Spleen (tissue), 11 donors: ENCODE measurements around the gene CYS1. TPM values are rescaled to one million over a fixed set of nuclear protein-coding genes. Genes with fewer than 3 reads are reported as not detected.
A peak's percentile ranks its signal among the peaks of the same experiment; 100 is the strongest.

Experiments
- DNase-seq: peaks from one replicate; pipeline ENCODE4 v3.0.0-alpha.2; 2020
- H3K27ac ChIP-seq, 8 donors: fragments of 200-600 bp; sonication (generic) in 7 of 8; 1 replicate in 4 of 8; 2 replicates in 4 of 8; pipeline versions ENCODE4 v1.5.0 to v1.8.0; 2016 to 2021; ENCODE audit warnings: inconsistent platforms in 4 of 8, mild to moderate bottlenecking in 4 of 8, moderate library complexity in 1 of 8
- H3K27me3 ChIP-seq, 7 donors: fragments of 200-600 bp; sonication (generic) in 6 of 7; replicated peaks in 1 of 7; 1 replicate in 4 of 7; 2 replicates in 3 of 7; pipeline versions ENCODE4 v1.5.0 to v1.8.0; 2016 to 2021; ENCODE audit warnings: inconsistent platforms in 3 of 7, mild to moderate bottlenecking in 1 of 7
- H3K36me3 ChIP-seq, 6 donors: fragments of 200-600 bp; sonication (generic) in 5 of 6; 1 replicate in 4 of 6; 2 replicates in 2 of 6; pipeline versions ENCODE4 v1.5.0 to v1.8.0; 2016 to 2021; ENCODE audit warnings: inconsistent platforms in 2 of 6
- H3K4me1 ChIP-seq, 6 donors: fragments of 200-600 bp; sonication (generic) in 5 of 6; 1 replicate in 3 of 6; 2 replicates in 3 of 6; pipeline versions ENCODE4 v1.5.0 to v1.8.0; 2016 to 2021; ENCODE audit warnings: inconsistent platforms in 3 of 6
- H3K4me3 ChIP-seq, 8 donors: fragments of 200-600 bp; sonication (generic) in 7 of 8; 1 replicate in 4 of 8; 2 replicates in 4 of 8; pipeline versions ENCODE4 v1.5.0 to v1.8.0; 2016 to 2021; ENCODE audit warnings: inconsistent platforms in 4 of 8, mild to moderate bottlenecking in 4 of 8, moderate library complexity in 2 of 8
- H3K9me3 ChIP-seq, 8 donors: fragments of 200-600 bp; sonication (generic) in 7 of 8; 1 replicate in 4 of 8; 2 replicates in 4 of 8; pipeline versions ENCODE4 v1.5.0 to v1.8.0; 2016 to 2021; ENCODE audit warnings: inconsistent platforms in 4 of 8
- POLR2A ChIP-seq, 3 donors: fragments of 450-650 bp; IDR thresholded peaks; one replicate each; pipeline ENCODE4 v1.5.1; 2017; ENCODE audit warnings: antibody characterized with exemption in 3 of 3, mild to moderate bottlenecking in 1 of 3
- POLR2AphosphoS5 ChIP-seq, 3 donors: sonication (generic); formaldehyde crosslinking; IDR thresholded peaks; one replicate each; pipeline ENCODE4 v1.5.1; 2017; ENCODE audit warnings: antibody characterized with exemption in 3 of 3
- WGBS, 5 donors: extraction: QIAGEN DNeasy Blood & Tissue Kit in 3 of 5; methylation state at CpG; one replicate each; pipeline versions ENCODE4 v1.1.5 to v1.1.7; 2013 to 2018; 5-methylcytosine and 5-hydroxymethylcytosine counted together
- intact Hi-C: fragments of 100-400 bp; cut with DNase I; formaldehyde crosslinking; loops from one replicate; pipeline ENCODE4 v1.15.0; 2023; ENCODE audit warnings: low total_unique reads
- polyA plus RNA-seq, 3 donors: library from polyadenylated mRNA; stranded (reverse); fragments of 200-250 nt; gene quantifications; one replicate each; pipeline ENCODE4 v1.2.1, GENCODE V29; 2013
- total RNA-seq, 7 donors: library from RNA; depleted of rRNA in 3 of 7; stranded (reverse); fragments of >200 nt in 3 of 7; fragmentation: NEBNext Ultra II Directional in 4 of 7; extraction: Animal tissue kit (Norgen Biotek cat#: 25700) in 4 of 7; gene quantifications; one replicate each; pipeline versions ENCODE4 v1.1.0 to v1.2.1, GENCODE V29; 2016 to 2021
- TF ChIP-seq, protein P1 (sequence below), 11 experiments: fragments of 200-600 bp in 7 of 11; fragments of 450-650 bp in 4 of 11; sonication (generic) in 4 of 11; IDR thresholded peaks in 8 of 11; conservative IDR thresholded peaks in 3 of 11; 1 replicate in 7 of 11; 2 replicates in 4 of 11; pipeline versions ENCODE4 v1.4.0 to v1.8.0; 2016 to 2021; ENCODE audit warnings: antibody characterized with exemption in 11 of 11, inconsistent platforms in 4 of 11, mild to moderate bottlenecking in 1 of 11
- donor health status: healthy with polysubstance abuse.
- donor health status: DM: no; HTN: no; CAD: no; lungs with moderate emphysema.
- donor health status: DM: no; HTN: no; CAD: no.
- donor health status: Bipolar disorder and iron deficiency.
- donor health status: healthy.
- donor health status: DM: no; HTN: no; CAD: no.
- donor health status: DM: yes; HTN: yes; CAD: no.

The CYS1 gene
- total and polyA plus RNA-seq, 10 donors = 0.38 to 2.9 (median 1.3) TPM

DNA sequence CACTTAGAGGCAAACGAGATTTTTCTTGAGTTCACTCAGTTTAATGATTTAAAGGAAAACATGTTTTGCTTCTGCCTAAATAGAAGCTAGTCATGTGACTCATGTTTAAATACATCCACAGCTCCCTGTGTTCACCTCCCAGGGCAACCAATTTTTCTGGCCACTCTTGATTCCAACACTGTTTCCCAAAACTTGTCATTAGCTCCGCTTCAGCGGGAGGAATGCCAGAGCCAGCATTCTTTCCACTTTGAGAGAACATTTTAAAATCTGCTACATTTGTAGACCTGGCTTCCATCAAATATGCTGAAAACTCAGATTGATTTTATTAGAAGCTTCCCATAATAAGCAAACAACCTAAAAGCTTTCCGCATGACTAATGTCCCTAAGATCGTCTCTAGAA, 2.8 kb upstream of the CYS1 start:
- Histone ChIP-seq H3K27ac (no peak overlapping the region), H3K4me1 (peaks cover 5 to 31% (median 21%) of the 10 kb centered on the region in 6 donors), H3K27me3 (peaks cover 4 to 80% (median 62%) of the 10 kb centered on the region in 7 donors), H3K4me3 (no peak overlapping the region), H3K36me3 (no peaks in the 10 kb centered on the region), H3K9me3 (no peaks in the 10 kb centered on the region)
- whole genome bisulfite sequencing, 5 donors = 66 to 79% (median 74%) methylated on average over 5 of the region's 5 CpGs
- no peak for DNase-seq
- TF ChIP-seq POLR2AphosphoS5 (IDR thresholded peaks at IDR 0.05) = no peak
- TF ChIP-seq, protein P1, sequence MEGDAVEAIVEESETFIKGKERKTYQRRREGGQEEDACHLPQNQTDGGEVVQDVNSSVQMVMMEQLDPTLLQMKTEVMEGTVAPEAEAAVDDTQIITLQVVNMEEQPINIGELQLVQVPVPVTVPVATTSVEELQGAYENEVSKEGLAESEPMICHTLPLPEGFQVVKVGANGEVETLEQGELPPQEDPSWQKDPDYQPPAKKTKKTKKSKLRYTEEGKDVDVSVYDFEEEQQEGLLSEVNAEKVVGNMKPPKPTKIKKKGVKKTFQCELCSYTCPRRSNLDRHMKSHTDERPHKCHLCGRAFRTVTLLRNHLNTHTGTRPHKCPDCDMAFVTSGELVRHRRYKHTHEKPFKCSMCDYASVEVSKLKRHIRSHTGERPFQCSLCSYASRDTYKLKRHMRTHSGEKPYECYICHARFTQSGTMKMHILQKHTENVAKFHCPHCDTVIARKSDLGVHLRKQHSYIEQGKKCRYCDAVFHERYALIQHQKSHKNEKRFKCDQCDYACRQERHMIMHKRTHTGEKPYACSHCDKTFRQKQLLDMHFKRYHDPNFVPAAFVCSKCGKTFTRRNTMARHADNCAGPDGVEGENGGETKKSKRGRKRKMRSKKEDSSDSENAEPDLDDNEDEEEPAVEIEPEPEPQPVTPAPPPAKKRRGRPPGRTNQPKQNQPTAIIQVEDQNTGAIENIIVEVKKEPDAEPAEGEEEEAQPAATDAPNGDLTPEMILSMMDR (IDR thresholded peaks at IDR 0.05 in 8 of 11, conservative IDR thresholded peaks at IDR 0.05 in 3 of 11) = no peak
- TF ChIP-seq POLR2A (IDR thresholded peaks at IDR 0.05) = no peak
- intact Hi-C loops = no loop called here

DNA sequence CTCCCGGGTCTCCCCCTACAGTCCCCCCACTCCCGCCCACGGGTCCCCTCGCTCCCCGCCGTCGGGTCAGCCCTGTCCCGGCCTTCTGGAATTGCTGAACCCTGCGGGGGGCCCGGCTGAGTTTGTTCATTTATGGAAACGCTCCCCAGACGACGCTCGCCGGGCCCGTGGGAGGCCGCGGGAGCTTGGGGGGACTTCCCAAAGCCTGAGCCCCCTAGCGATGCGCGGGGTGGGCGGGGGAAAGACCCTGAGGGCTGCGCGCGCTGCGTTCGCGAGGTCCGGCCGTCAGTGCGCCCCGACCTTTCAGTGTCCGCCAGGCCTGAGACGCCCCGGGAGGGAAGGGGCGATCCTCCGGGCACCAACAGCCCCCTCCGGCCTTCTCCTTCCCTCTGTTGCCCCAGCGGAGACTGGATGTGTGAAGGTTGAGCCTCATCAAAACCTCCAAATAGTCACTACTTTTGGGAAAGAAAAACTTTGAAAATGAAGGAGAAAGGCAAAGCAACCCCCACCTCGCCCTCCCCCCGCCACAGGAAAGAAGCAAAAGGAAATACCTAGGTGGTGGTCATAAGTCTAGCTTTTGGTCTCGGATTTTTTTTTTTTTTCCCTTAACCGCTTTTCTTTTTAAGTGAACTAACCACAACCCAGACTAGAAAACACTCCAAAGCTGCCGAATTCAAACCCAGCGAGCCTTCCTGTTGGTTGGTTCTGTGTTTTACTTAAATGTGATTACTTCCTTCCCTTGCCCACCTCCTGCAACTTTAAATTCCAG, 509 bp upstream of the CYS1 start:
- H3K36me3 ChIP-seq = no peaks in the 10 kb centered on the region
- peaks cover 4 to 100% (median 68%) of the 10 kb centered on the region in 7 donors for H3K27me3 ChIP-seq
- TF ChIP-seq POLR2A (IDR thresholded peaks at IDR 0.05) = no peak
- TF ChIP-seq, protein P1 (IDR thresholded peaks at IDR 0.05 in 8 of 11, conservative IDR thresholded peaks at IDR 0.05 in 3 of 11) = no peak
- no peak for TF ChIP-seq POLR2AphosphoS5 (IDR thresholded peaks at IDR 0.05)
- peak overlapping the region in 7 of 8 donors; percentile 28 to 66 (median 40) for H3K4me3 ChIP-seq
- 1 to 5% (median 2%) methylated on average over 31 to 45 of the region's 45 CpGs for WGBS, 5 donors
- H3K27ac ChIP-seq = peak overlapping the region in 4 of 8 donors; percentile 18 to 75 (median 51)
- peaks cover 5 to 31% (median 21%) of the 10 kb centered on the region in 6 donors for H3K4me1 ChIP-seq
- intact Hi-C loops = no loop called here
- DNase-seq = no peak
- H3K9me3 ChIP-seq = no peaks in the 10 kb centered on the region

DNA sequence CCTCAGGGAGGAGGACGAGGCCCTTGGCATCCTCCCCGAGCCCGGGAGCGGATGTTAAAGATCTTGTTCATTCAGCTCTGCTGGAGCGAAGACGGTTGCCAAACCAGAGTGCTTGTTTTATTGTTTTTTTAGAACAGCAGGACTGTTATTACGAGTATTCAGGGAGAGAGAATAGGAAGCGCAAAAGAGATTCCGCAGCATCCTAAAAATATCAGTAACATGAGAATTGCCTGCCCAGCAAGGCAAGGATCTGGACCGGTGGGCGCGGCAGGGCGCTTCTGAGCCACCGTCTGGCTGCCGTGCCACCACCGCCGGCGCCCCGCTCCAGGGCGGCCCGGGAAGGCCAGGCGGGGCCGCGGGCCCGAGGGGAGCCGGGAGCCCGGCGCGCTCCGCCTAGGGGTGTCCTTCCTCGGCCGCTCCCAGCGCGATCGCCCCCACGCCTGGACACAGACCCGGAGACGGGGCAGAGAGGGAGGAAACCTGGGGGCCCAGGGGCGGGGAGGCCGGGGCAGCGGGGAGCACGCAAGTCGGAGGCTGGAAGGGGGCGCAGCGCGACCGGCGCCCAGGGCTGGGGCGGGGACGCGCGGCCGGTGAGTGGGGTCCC, 843 bp downstream of the CYS1 start:
- intact Hi-C loops = loop anchor here (10.0 kb wide), 1 partner anchor 585 kb away; no protein-coding TSS in a partner anchor
- no peak for DNase-seq

More for the DNA sequence above, 843 bp downstream of the CYS1 start:
- H3K4me3 ChIP-seq = peak overlapping the region; percentile 12 to 66 (median 39)
- H3K36me3 ChIP-seq = no peaks in the 10 kb centered on the region
- TF ChIP-seq, protein P1 (IDR thresholded peaks at IDR 0.05 in 8 of 11, conservative IDR thresholded peaks at IDR 0.05 in 3 of 11) = peak in 1 of 11 experiments; percentile 12
- TF ChIP-seq POLR2A (IDR thresholded peaks at IDR 0.05) = no peak
- no peak for TF ChIP-seq POLR2AphosphoS5 (IDR thresholded peaks at IDR 0.05)
- H3K27ac ChIP-seq = peak overlapping the region in 6 of 8 donors; percentile 32 to 77 (median 71)
- H3K27me3 ChIP-seq = peaks cover 4 to 100% (median 65%) of the 10 kb centered on the region in 7 donors
- no peaks in the 10 kb centered on the region for H3K9me3 ChIP-seq
- WGBS, 5 donors = 0 to 2% (median 1%) methylated on average over 9 to 53 of the region's 53 CpGs
- peaks cover 5 to 31% (median 23%) of the 10 kb centered on the region in 6 donors for H3K4me1 ChIP-seq
